ENCODE data around the gene BRAT1. TPM values are rescaled to one million over a fixed set of nuclear protein-coding genes. Genes with fewer than 3 reads are reported as not detected.

Gene BRAT1
- total and polyA plus RNA-seq, 2 donors (not counting 1 experiment from before 2014, with no cell fraction given) = 4.0 to 20.1 TPM

- Histone ChIP-seq H3K27ac (ENCODE audit: insufficient read depth, low read length) (no peak overlapping the region), H3K27me3 (ENCODE audit: control insufficient read depth, insufficient read depth, low read length) (no peaks in the 10 kb centered on the region), H3K9ac (ENCODE audit: insufficient read depth, low read length) (no peak overlapping the region), H3K79me2 (ENCODE audit: control insufficient read depth, insufficient read depth, low read length) (no peaks in the 10 kb centered on the region), H3K4me1 (ENCODE audit: control insufficient read depth, extremely low read depth, insufficient read depth, low read length) (no peaks in the 10 kb centered on the region), H4K20me1 (ENCODE audit: control insufficient read depth, extremely low read depth, insufficient read depth, low read length) (no peaks in the 10 kb centered on the region), H3K4me2 (ENCODE audit: extremely low read depth, insufficient read depth, low read length) (no peak overlapping the region), H3K36me3 (ENCODE audit: control insufficient read depth, insufficient read depth, low read length) (peaks cover 28% of the 10 kb centered on the region), H2AFZ (ENCODE audit: low read length) (no peak overlapping the region), H3K9me3 (ENCODE audit: control insufficient read depth, insufficient read depth, low read depth, low read length) (no peaks in the 10 kb centered on the region), H3K4me3 (replicated peaks in 1 of 4; ENCODE audit: control extremely low read depth in 1 of 4, insufficient read depth in 1 of 4, low read depth in 3 of 4, low read length in 4 of 4) (no peak overlapping the region)
- TF ChIP-seq EZH2 (IDR thresholded peaks at IDR 0.05; ENCODE audit: low read length, missing control alignments) (no peak), CTCF (conservative IDR thresholded peaks at IDR 0.05 in 1 of 2, IDR thresholded peaks at IDR 0.05 in 1 of 2; ENCODE audit: low read depth in 1 of 2, low read length in 2 of 2) (no peak)
- DNase-seq (ENCODE audit: low read depth in 2 of 2) = no peak
These were observed 13.9 kb downstream of the BRAT1 start for GRCh38 chr7:2541291-2542010.

- Histone ChIP-seq H3K9me3 (ENCODE audit: control insufficient read depth, insufficient read depth, low read depth, low read length) (no peaks in the 10 kb centered on the region), H3K36me3 (ENCODE audit: control insufficient read depth, insufficient read depth, low read length) (peaks cover 26% of the 10 kb centered on the region), H3K4me3 (replicated peaks in 1 of 4; ENCODE audit: control extremely low read depth in 1 of 4, insufficient read depth in 1 of 4, low read depth in 3 of 4, low read length in 4 of 4) (no peak overlapping the region), H3K9ac (ENCODE audit: insufficient read depth, low read length) (no peak overlapping the region), H3K27me3 (ENCODE audit: control insufficient read depth, insufficient read depth, low read length) (no peaks in the 10 kb centered on the region), H3K27ac (ENCODE audit: insufficient read depth, low read length) (no peak overlapping the region), H2AFZ (ENCODE audit: low read length) (no peak overlapping the region), H3K4me2 (ENCODE audit: extremely low read depth, insufficient read depth, low read length) (no peak overlapping the region), H3K4me1 (ENCODE audit: control insufficient read depth, extremely low read depth, insufficient read depth, low read length) (no peaks in the 10 kb centered on the region), H4K20me1 (ENCODE audit: control insufficient read depth, extremely low read depth, insufficient read depth, low read length) (no peaks in the 10 kb centered on the region), H3K79me2 (ENCODE audit: control insufficient read depth, insufficient read depth, low read length) (no peaks in the 10 kb centered on the region)
- TF ChIP-seq CTCF (conservative IDR thresholded peaks at IDR 0.05 in 1 of 2, IDR thresholded peaks at IDR 0.05 in 1 of 2; ENCODE audit: low read depth in 1 of 2, low read length in 2 of 2) (no peak), EZH2 (IDR thresholded peaks at IDR 0.05; ENCODE audit: low read length, missing control alignments) (no peak)
- no peak for DNase-seq (ENCODE audit: low read depth in 2 of 2)
These were observed 14.7 kb downstream of the BRAT1 start for GRCh38 chr7:2540641-2541051.

GRCh38 chr7:2540133-2540532, 15.2 kb downstream of the BRAT1 start:
- DNase-seq (ENCODE audit: low read depth in 2 of 2) = no peak
- Histone ChIP-seq H3K9ac (ENCODE audit: insufficient read depth, low read length) (no peak overlapping the region), H3K27ac (ENCODE audit: insufficient read depth, low read length) (no peak overlapping the region), H3K4me2 (ENCODE audit: extremely low read depth, insufficient read depth, low read length) (no peak overlapping the region), H2AFZ (ENCODE audit: low read length) (no peak overlapping the region), H3K36me3 (ENCODE audit: control insufficient read depth, insufficient read depth, low read length) (peaks cover 26% of the 10 kb centered on the region), H3K9me3 (ENCODE audit: control insufficient read depth, insufficient read depth, low read depth, low read length) (no peaks in the 10 kb centered on the region), H3K4me3 (replicated peaks in 1 of 4; ENCODE audit: control extremely low read depth in 1 of 4, insufficient read depth in 1 of 4, low read depth in 3 of 4, low read length in 4 of 4) (no peak overlapping the region), H3K79me2 (ENCODE audit: control insufficient read depth, insufficient read depth, low read length) (no peaks in the 10 kb centered on the region), H4K20me1 (ENCODE audit: control insufficient read depth, extremely low read depth, insufficient read depth, low read length) (no peaks in the 10 kb centered on the region), H3K4me1 (ENCODE audit: control insufficient read depth, extremely low read depth, insufficient read depth, low read length) (no peaks in the 10 kb centered on the region), H3K27me3 (ENCODE audit: control insufficient read depth, insufficient read depth, low read length) (no peaks in the 10 kb centered on the region)
- no peak for TF ChIP-seq EZH2 (IDR thresholded peaks at IDR 0.05; ENCODE audit: low read length, missing control alignments)
- no peak for TF ChIP-seq CTCF (conservative IDR thresholded peaks at IDR 0.05 in 1 of 2, IDR thresholded peaks at IDR 0.05 in 1 of 2; ENCODE audit: low read depth in 1 of 2, low read length in 2 of 2)

Measured in fibroblast of lung (primary cell).